Measurements from ENCODE around the gene EPB41L2. TPM values are rescaled to one million over a fixed set of nuclear protein-coding genes. Genes with fewer than 3 reads are reported as not detected.

EPB41L2 gene
- total RNA-seq, 2 experiments from 2014 or later = 9.5 to 12.3 TPM

DNA sequence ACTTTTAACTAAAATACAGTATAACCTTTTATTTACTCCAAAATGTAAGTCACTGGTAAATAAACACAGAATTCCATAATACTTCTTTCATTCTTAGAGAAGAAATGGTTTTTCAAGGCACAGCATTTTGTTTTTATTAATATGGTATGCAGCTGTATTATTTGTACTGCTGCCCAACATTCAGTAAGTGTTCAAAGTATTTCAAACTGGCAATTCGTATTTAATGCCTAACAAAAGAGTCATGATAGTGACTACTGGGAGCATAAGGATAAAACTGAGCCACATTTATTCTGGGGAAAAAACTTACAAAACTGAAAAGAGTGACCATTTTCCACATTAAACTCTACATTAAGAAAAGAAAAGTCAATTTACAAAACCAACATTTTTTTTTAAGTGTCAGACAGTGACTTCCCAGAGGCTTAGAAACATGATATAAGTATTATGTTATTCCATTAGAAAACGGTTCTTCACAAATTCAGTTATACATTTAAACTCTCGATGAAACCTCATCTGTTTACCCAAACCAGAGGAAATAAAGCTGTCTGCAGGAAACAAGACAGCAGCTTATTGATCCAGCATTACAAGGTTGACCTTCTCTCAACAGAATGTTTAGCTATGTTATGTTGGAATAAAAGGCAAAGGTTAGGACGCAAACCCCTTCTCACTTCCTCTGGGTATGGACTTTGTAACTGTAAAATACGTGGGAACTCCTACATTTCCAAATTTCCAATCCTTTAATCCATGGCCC, 24.3 kb downstream of the EPB41L2 start:
- intact Hi-C loops (cut with DNase I, micrococcal nuclease) = no loop called here
- H3K36me3 ChIP-seq (ENCODE audit: insufficient read depth, low read length) = no peaks in the 10 kb centered on the region
- no peaks in the 10 kb centered on the region for H3K27me3 ChIP-seq (ENCODE audit: control insufficient read depth in 1 of 2, insufficient read depth in 2 of 2, low read length in 2 of 2)
- CTCF ChIA-PET = no interaction called here
- H3K4me1 ChIP-seq (ENCODE audit: insufficient read depth, low read length) = no peaks in the 10 kb centered on the region
- Mint-ChIP-seq H3K9me3 (no peaks in the 10 kb centered on the region), H3K4me3 (no peak overlapping the region), H3K27ac (no peak overlapping the region), H3K27me3 (no peaks in the 10 kb centered on the region), H3K4me1 (ENCODE audit: low read depth) (no peaks in the 10 kb centered on the region), H3K36me3 (ENCODE audit: low read depth) (no peaks in the 10 kb centered on the region)
- no peak overlapping the region for H3K27ac ChIP-seq (ENCODE audit: low read depth in 1 of 2, low read length in 2 of 2)
- POLR2A ChIA-PET = no interaction called here
- no peak for DNase-seq
- no peak for ATAC-seq (ENCODE audit: poor library complexity)
- TF ChIP-seq, protein P1, sequence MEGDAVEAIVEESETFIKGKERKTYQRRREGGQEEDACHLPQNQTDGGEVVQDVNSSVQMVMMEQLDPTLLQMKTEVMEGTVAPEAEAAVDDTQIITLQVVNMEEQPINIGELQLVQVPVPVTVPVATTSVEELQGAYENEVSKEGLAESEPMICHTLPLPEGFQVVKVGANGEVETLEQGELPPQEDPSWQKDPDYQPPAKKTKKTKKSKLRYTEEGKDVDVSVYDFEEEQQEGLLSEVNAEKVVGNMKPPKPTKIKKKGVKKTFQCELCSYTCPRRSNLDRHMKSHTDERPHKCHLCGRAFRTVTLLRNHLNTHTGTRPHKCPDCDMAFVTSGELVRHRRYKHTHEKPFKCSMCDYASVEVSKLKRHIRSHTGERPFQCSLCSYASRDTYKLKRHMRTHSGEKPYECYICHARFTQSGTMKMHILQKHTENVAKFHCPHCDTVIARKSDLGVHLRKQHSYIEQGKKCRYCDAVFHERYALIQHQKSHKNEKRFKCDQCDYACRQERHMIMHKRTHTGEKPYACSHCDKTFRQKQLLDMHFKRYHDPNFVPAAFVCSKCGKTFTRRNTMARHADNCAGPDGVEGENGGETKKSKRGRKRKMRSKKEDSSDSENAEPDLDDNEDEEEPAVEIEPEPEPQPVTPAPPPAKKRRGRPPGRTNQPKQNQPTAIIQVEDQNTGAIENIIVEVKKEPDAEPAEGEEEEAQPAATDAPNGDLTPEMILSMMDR (IDR thresholded peaks at IDR 0.05) = no peak
- no peak overlapping the region for H3K4me3 ChIP-seq (ENCODE audit: low read length)
- no peaks in the 10 kb centered on the region for H3K9me3 ChIP-seq (ENCODE audit: control insufficient read depth in 1 of 2, insufficient read depth in 1 of 2, low read length in 2 of 2)

DNA sequence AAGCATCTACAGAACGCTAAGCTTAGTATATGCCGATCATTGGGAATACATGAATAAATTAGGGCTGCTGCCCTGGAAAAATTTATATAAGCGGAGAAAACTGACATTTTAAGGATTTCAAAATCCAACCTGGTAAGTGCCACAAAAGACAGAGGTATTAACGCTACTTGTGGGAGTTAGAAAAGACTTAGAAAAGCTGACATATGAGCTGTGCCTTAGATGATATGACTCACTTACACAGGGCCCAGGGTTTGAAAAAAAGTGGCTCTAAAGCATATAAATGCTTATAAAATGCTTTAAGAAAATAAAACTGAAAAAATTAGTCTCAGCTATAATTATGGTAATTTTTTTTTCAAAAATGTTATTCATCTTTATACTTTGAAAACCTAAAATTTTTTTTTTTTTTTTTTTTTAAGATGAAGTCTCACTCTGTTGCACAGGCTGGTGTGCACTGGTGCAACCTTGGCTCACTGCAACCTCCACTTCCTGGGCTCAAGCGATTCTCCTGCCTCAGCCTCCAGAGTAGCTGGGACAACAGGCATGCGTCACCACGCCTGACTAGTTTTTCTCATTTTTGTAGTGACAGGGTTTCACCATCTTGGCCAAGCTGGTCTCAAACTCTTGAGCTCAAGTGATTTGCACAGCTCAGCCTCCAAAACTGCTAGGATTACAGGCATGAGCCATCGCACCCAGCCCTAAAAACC, 25.7 kb downstream of the EPB41L2 start:
- no peaks in the 10 kb centered on the region for H3K27me3 Mint-ChIP-seq
- CTCF ChIA-PET = interaction anchor here (0.6 to 0.7 kb wide), 4 partner anchors 23 to 879 kb away, joined by 3 to 5 read pairs (median 3); no protein-coding TSS in a partner anchor
- POLR2A ChIA-PET = no interaction called here

DNA sequence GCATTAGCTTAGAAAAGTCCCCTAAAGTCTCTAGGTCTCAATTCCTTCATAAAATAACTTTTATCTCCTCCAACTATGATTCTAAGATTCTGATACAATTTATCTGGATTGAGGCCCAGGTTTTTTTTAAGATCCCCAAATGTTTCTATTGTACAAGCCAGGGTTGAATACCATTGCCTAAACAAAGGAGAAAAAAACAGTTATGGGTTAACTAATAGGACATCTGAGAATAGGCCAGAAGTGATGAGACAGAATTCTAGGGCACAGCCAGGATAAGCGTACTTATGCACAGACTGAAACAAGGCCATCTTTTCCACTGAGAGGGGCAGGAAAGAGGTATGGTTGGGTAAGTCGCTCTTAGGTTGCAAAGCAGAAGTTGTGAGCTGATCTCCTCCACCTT, 26.4 kb downstream of the EPB41L2 start:
- H3K27me3 ChIP-seq (ENCODE audit: control insufficient read depth in 1 of 2, insufficient read depth in 2 of 2, low read length in 2 of 2) = no peaks in the 10 kb centered on the region
- no peak for ATAC-seq (ENCODE audit: poor library complexity)
- no peak for DNase-seq
- no peak overlapping the region for H3K27ac Mint-ChIP-seq
- CTCF ChIA-PET = no interaction called here
- no peak overlapping the region for H3K27ac ChIP-seq (ENCODE audit: low read depth in 1 of 2, low read length in 2 of 2)
- H3K4me3 Mint-ChIP-seq = no peak overlapping the region
- H3K9me3 Mint-ChIP-seq = no peaks in the 10 kb centered on the region
- intact Hi-C loops (cut with DNase I, micrococcal nuclease) = no loop called here
- TF ChIP-seq, protein P1 (IDR thresholded peaks at IDR 0.05) = no peak
- H3K36me3 ChIP-seq (ENCODE audit: insufficient read depth, low read length) = no peaks in the 10 kb centered on the region
- POLR2A ChIA-PET = no interaction called here
- H3K9me3 ChIP-seq (ENCODE audit: control insufficient read depth in 1 of 2, insufficient read depth in 1 of 2, low read length in 2 of 2) = no peaks in the 10 kb centered on the region
- H3K36me3 Mint-ChIP-seq (ENCODE audit: low read depth) = no peaks in the 10 kb centered on the region
- no peaks in the 10 kb centered on the region for H3K27me3 Mint-ChIP-seq
- no peak overlapping the region for H3K4me3 ChIP-seq (ENCODE audit: low read length)
- H3K4me1 Mint-ChIP-seq (ENCODE audit: low read depth) = peaks cover 5% of the 10 kb centered on the region
- no peaks in the 10 kb centered on the region for H3K4me1 ChIP-seq (ENCODE audit: insufficient read depth, low read length)

More for the DNA sequence above, 25.7 kb downstream of the EPB41L2 start:
- Mint-ChIP-seq H3K36me3 (ENCODE audit: low read depth) (no peaks in the 10 kb centered on the region), H3K4me1 (ENCODE audit: low read depth) (peaks cover 5% of the 10 kb centered on the region), H3K27ac (no peak overlapping the region), H3K9me3 (no peaks in the 10 kb centered on the region), H3K4me3 (no peak overlapping the region)
- Histone ChIP-seq H3K4me3 (ENCODE audit: low read length) (no peak overlapping the region), H3K9me3 (ENCODE audit: control insufficient read depth in 1 of 2, insufficient read depth in 1 of 2, low read length in 2 of 2) (no peaks in the 10 kb centered on the region), H3K4me1 (ENCODE audit: insufficient read depth, low read length) (no peaks in the 10 kb centered on the region), H3K36me3 (ENCODE audit: insufficient read depth, low read length) (no peaks in the 10 kb centered on the region), H3K27me3 (ENCODE audit: control insufficient read depth in 1 of 2, insufficient read depth in 2 of 2, low read length in 2 of 2) (no peaks in the 10 kb centered on the region), H3K27ac (ENCODE audit: low read depth in 1 of 2, low read length in 2 of 2) (no peak overlapping the region)
- intact Hi-C loops (cut with DNase I, micrococcal nuclease) = no loop called here
- TF ChIP-seq, protein P1 (IDR thresholded peaks at IDR 0.05) = no peak
- DNase-seq = no peak
- ATAC-seq (ENCODE audit: poor library complexity) = no peak

Measured in CD4-positive, alpha-beta T cell (primary cell).